ENCODE data around the gene AHRR. TPM values are rescaled to one million over a fixed set of nuclear protein-coding genes. Genes with fewer than 3 reads are reported as not detected.
A peak's percentile ranks its signal among the peaks of the same experiment; 100 is the strongest.

AHRR gene
- polyA plus RNA-seq, 3 donors, result 0.15 TPM; not detected in 1

GRCh38 chr5:484556-484955 lies 163.0 kb downstream of the AHRR start:
- peaks cover 2 to 16% (median 9%) of the 10 kb centered on the region in 7 donors for H3K9me3 Mint-ChIP-seq
- H3K4me3 Mint-ChIP-seq, result peak overlapping the region in 1 of 2 donors; percentile 53
- no peak for DNase-seq
- Histone ChIP-seq H3K4me1 (ENCODE audit: control insufficient read depth in 1 of 2, insufficient read depth in 2 of 2, low read length in 2 of 2) (peaks cover 2 to 12% of the 10 kb centered on the region in 2 donors), H3K27ac (ENCODE audit: low read depth in 1 of 2, low read length in 2 of 2) (no peak overlapping the region), H3K9ac (ENCODE audit: insufficient read depth, low read length, poor library complexity, severe bottlenecking) (no peak overlapping the region), H2AFZ (ENCODE audit: insufficient read depth, low read depth, low read length, poor library complexity, severe bottlenecking) (no peak overlapping the region), H3K36me3 (replicated peaks in 1 of 2; ENCODE audit: control insufficient read depth in 1 of 2, insufficient read depth in 2 of 2, low read length in 2 of 2) (no peaks in the 10 kb centered on the region), H3K4me3 (replicated peaks in 1 of 3; ENCODE audit: low read depth in 2 of 3, low read length in 3 of 3) (no peak overlapping the region), H3K27me3 (ENCODE audit: control insufficient read depth in 2 of 2, insufficient read depth in 2 of 2, low read length in 2 of 2) (peaks cover 3 to 28% of the 10 kb centered on the region in 2 donors), H3K9me3 (replicated peaks in 1 of 2; ENCODE audit: control insufficient read depth in 1 of 2, insufficient read depth in 1 of 2, low read length in 2 of 2) (no peaks in the 10 kb centered on the region), H3K4me2 (replicated peaks; ENCODE audit: extremely low read depth, low read length, poor library complexity, severe bottlenecking) (no peak overlapping the region), H3K79me2 (ENCODE audit: insufficient read depth, low read length) (no peaks in the 10 kb centered on the region), H4K20me1 (ENCODE audit: insufficient read depth, low read length) (no peaks in the 10 kb centered on the region)
- peaks cover 14% of the 10 kb centered on the region for H3K4me1 Mint-ChIP-seq
- WGBS (ENCODE audit: insufficient coverage), result 97% methylated on average over 17 of the region's 24 CpGs
- no peak overlapping the region for H3K27ac Mint-ChIP-seq
- no peak for TF ChIP-seq CTCF (IDR thresholded peaks at IDR 0.05)
- H3K27me3 Mint-ChIP-seq (ENCODE audit: low read depth in 3 of 3), result peaks cover 10 to 55% (median 16%) of the 10 kb centered on the region in 3 donors
- intact Hi-C loops (cut with micrococcal nuclease), result no loop called here
- no peaks in the 10 kb centered on the region for H3K36me3 Mint-ChIP-seq

GRCh38 chr5:485113-485945 lies 163.8 kb downstream of the AHRR start:
- Histone ChIP-seq H3K4me3 (replicated peaks in 1 of 3; ENCODE audit: low read depth in 2 of 3, low read length in 3 of 3) (no peak overlapping the region), H3K27ac (ENCODE audit: low read depth in 1 of 2, low read length in 2 of 2) (no peak overlapping the region), H3K9ac (ENCODE audit: insufficient read depth, low read length, poor library complexity, severe bottlenecking) (no peak overlapping the region), H3K9me3 (replicated peaks in 1 of 2; ENCODE audit: control insufficient read depth in 1 of 2, insufficient read depth in 1 of 2, low read length in 2 of 2) (no peaks in the 10 kb centered on the region), H3K4me2 (replicated peaks; ENCODE audit: extremely low read depth, low read length, poor library complexity, severe bottlenecking) (peak overlapping the region; percentile 42), H3K36me3 (replicated peaks in 1 of 2; ENCODE audit: control insufficient read depth in 1 of 2, insufficient read depth in 2 of 2, low read length in 2 of 2) (no peaks in the 10 kb centered on the region), H3K79me2 (ENCODE audit: insufficient read depth, low read length) (no peaks in the 10 kb centered on the region), H3K27me3 (ENCODE audit: control insufficient read depth in 2 of 2, insufficient read depth in 2 of 2, low read length in 2 of 2) (peaks cover 3 to 28% of the 10 kb centered on the region in 2 donors), H4K20me1 (ENCODE audit: insufficient read depth, low read length) (no peaks in the 10 kb centered on the region), H2AFZ (ENCODE audit: insufficient read depth, low read depth, low read length, poor library complexity, severe bottlenecking) (no peak overlapping the region), H3K4me1 (ENCODE audit: control insufficient read depth in 1 of 2, insufficient read depth in 2 of 2, low read length in 2 of 2) (peaks cover 2 to 12% of the 10 kb centered on the region in 2 donors)
- Mint-ChIP-seq H3K27me3 (ENCODE audit: low read depth in 3 of 3) (peaks cover 10 to 50% (median 16%) of the 10 kb centered on the region in 3 donors), H3K9me3 (peaks cover 2 to 16% (median 9%) of the 10 kb centered on the region in 7 donors), H3K4me1 (peaks cover 14% of the 10 kb centered on the region), H3K4me3 (peak overlapping the region in 1 of 2 donors; percentile 48), H3K36me3 (no peaks in the 10 kb centered on the region), H3K27ac (peak overlapping the region in 4 of 7 donors; percentile 26 to 85 (median 44))
- TF ChIP-seq CTCF (IDR thresholded peaks at IDR 0.05), result no peak
- WGBS (ENCODE audit: insufficient coverage), result 93% methylated on average over 25 of the region's 29 CpGs
- intact Hi-C loops (cut with micrococcal nuclease), result no loop called here
- no peak for DNase-seq
